GM12878 (cell line): ENCODE measurements around the gene KCNN3. TPM values are rescaled to one million over a fixed set of nuclear protein-coding genes. Genes with fewer than 3 reads are reported as not detected.

Experiments
- ATAC-seq: fragments of 200-7000 bp; cut with Tn5 transposase; 3 replicates; pipeline ENCODE4 v1.9.1; 2020; ENCODE audit warnings: mild to moderate bottlenecking, moderate library complexity
- BruUV-seq: library from RNA; stranded (reverse); fragments of 400-500 nt; replicated peaks from 2 replicates; lab custom pipeline; 2021; lab: Mats Ljungman, UMichigan
- CTCF ChIA-PET: fragments of 300-600 bp; sonication (Branson Sonifier 250); formaldehyde crosslinking; extraction: SDS; loops from one replicate; lab custom pipeline; 2021; ENCODE audit warnings: inconsistent platforms; lab: Yijun Ruan, JAX
- POLR2A ChIA-PET: fragments of 350-600 bp; formaldehyde crosslinking; extraction: SDS; loops from one replicate; lab custom pipeline; 2021; ENCODE audit warnings: inconsistent platforms; lab: Charles Lee
- RAD21 ChIA-PET: fragments of 300-600 bp; sonication (Branson Sonifier 250); formaldehyde crosslinking; loops from one replicate; lab custom pipeline; 2023; ENCODE audit warnings: antibody characterized with exemption; ENCODE audit not compliant: unreplicated experiment; lab: Charles Lee
- SMC1A ChIA-PET: fragments of 300-600 bp; sonication (Branson Sonifier 250); formaldehyde crosslinking; loops from one replicate; lab custom pipeline; 2023; ENCODE audit not compliant: unreplicated experiment, uncharacterized antibody; lab: Charles Lee
- DNase-seq: peaks from one replicate; pipeline ENCODE4 v3.0.0-alpha.2; 2011; ENCODE audit warnings: low read depth, low spot score
- FAIRE-seq: peaks from 3 replicates; lab custom pipeline; 2011; peaks lifted over from hg19 to GRCh38; lab: Jason Lieb, UNC
- H2AFZ ChIP-seq: 2 replicates; pipeline ENCODE4 v1.6.0; 2011; ENCODE audit warnings: low read depth, low read length, control low read depth; ENCODE audit not compliant: control insufficient read depth
- H3K27ac ChIP-seq: 2 replicates; pipeline ENCODE4 v1.5.1; 2011; ENCODE audit warnings: control low read depth; ENCODE audit not compliant: control insufficient read depth, insufficient read depth
- H3K27me3 ChIP-seq, 2 experiments: replicated peaks in 1 of 2; 2 replicates each; pipeline versions ENCODE4 v1.6.0 to v1.6.1; 2011; ENCODE audit warnings: low read length in 1 of 2; ENCODE audit not compliant: control insufficient read depth in 2 of 2, insufficient read depth in 2 of 2
- H3K36me3 ChIP-seq, 2 experiments: 2 replicates each; pipeline ENCODE4 v1.5.1; 2011; ENCODE audit warnings: low read length in 1 of 2; ENCODE audit not compliant: control insufficient read depth in 2 of 2, insufficient read depth in 2 of 2
- H3K4me1 ChIP-seq: 2 replicates; pipeline ENCODE4 v1.6.1; 2011; ENCODE audit warnings: mild to moderate bottlenecking, low read length, moderate library complexity, mixed read lengths; ENCODE audit not compliant: control insufficient read depth, insufficient read depth
- H3K4me2 ChIP-seq: 2 replicates; pipeline ENCODE4 v1.6.0; 2011; ENCODE audit warnings: control low read depth; ENCODE audit not compliant: control insufficient read depth, insufficient read depth
- H3K4me3 ChIP-seq: fragments of 200-600 bp; sonication (generic); 2 replicates; pipeline ENCODE4 v1.5.1; 2016
- H3K79me2 ChIP-seq: 2 replicates; pipeline ENCODE4 v1.6.0; 2011; ENCODE audit warnings: low read length; ENCODE audit not compliant: control insufficient read depth, insufficient read depth
- H3K9ac ChIP-seq: 2 replicates; pipeline ENCODE4 v1.8.0; 2011; ENCODE audit warnings: low read length, control low read depth, mixed read lengths; ENCODE audit not compliant: control insufficient read depth, insufficient read depth
- H3K9me3 ChIP-seq: replicated peaks from 3 replicates; pipeline ENCODE4 v1.5.1; 2011; ENCODE audit warnings: mild to moderate bottlenecking, low read length; ENCODE audit not compliant: control insufficient read depth, insufficient read depth
- H4K20me1 ChIP-seq: 2 replicates; pipeline ENCODE4 v1.6.0; 2011; ENCODE audit not compliant: control insufficient read depth, insufficient read depth
- DPF2 ChIP-seq: fragments of 450-650 bp; IDR thresholded peaks from 2 replicates; pipeline ENCODE4 v1.6.1; 2017; ENCODE audit warnings: mild to moderate bottlenecking
- KDM1A ChIP-seq: fragments of 200-600 bp; sonication (generic); IDR thresholded peaks from 2 replicates; pipeline ENCODE4 v1.6.1; 2016; ENCODE audit warnings: borderline replicate concordance
- KLF5 ChIP-seq: fragments of 450-650 bp; IDR thresholded peaks from 2 replicates; pipeline ENCODE4 v1.6.1; 2014; ENCODE audit warnings: mild to moderate bottlenecking; ENCODE audit not compliant: partially characterized antibody
- MAX ChIP-seq: IDR thresholded peaks from 2 replicates; pipeline ENCODE4 v1.6.1; 2012; ENCODE audit warnings: low read depth, low read length, improper control_type of control experiment
- MEF2A ChIP-seq: IDR thresholded peaks from 2 replicates; pipeline ENCODE4 v1.6.1; 2011; ENCODE audit warnings: low read depth, mild to moderate bottlenecking, low read length, moderate library complexity; ENCODE audit not compliant: insufficient read depth
- MEF2B ChIP-seq: fragments of 450-650 bp; IDR thresholded peaks from 2 replicates; pipeline ENCODE4 v1.6.1; 2018; ENCODE audit warnings: mild to moderate bottlenecking, moderate library complexity; ENCODE audit not compliant: partially characterized antibody, poor library complexity, severe bottlenecking
- MYC ChIP-seq: IDR thresholded peaks from 2 replicates; pipeline ENCODE4 v1.6.1; 2011; ENCODE audit warnings: mild to moderate bottlenecking, low read length, moderate library complexity, inconsistent platforms; ENCODE audit not compliant: insufficient read depth, insufficient replicate concordance, insufficient read length, severe bottlenecking
- NRF1 ChIP-seq: conservative IDR thresholded peaks from 2 replicates; pipeline ENCODE4 v1.6.1; 2011; ENCODE audit warnings: mild to moderate bottlenecking, low read depth, low read length, improper control_type of control experiment
- RAD51 ChIP-seq: fragments of 450-650 bp; IDR thresholded peaks from 2 replicates; pipeline ENCODE4 v1.6.1; 2016; ENCODE audit warnings: moderate library complexity, mild to moderate bottlenecking, inconsistent platforms
- ZBTB40 ChIP-seq: fragments of 450-650 bp; IDR thresholded peaks from 2 replicates; pipeline ENCODE4 v1.6.1; 2016; ENCODE audit warnings: mild to moderate bottlenecking, moderate library complexity, borderline replicate concordance
- ZNF384 ChIP-seq: IDR thresholded peaks from 2 replicates; pipeline ENCODE4 v1.6.1; 2012; ENCODE audit warnings: low read depth, mild to moderate bottlenecking, low read length, improper control_type of control experiment, borderline replicate concordance
- WGBS: methylation state at CpG from one replicate; pipeline ENCODE4 v1.1.6; 2016; ENCODE audit warnings: low lambda C conversion rate; ENCODE audit not compliant: insufficient replicate concordance, insufficient coverage; ENCODE audit errors: missing lambda C conversion rate; 5-methylcytosine and 5-hydroxymethylcytosine counted together
- in situ Hi-C: fragments of 300-500 bp; cut with MboI; formaldehyde crosslinking; loops from 9 replicates; pipeline ENCODE4 v1.14.3; 2018; ENCODE audit warnings: mixed read lengths
- intact Hi-C: fragments of 100-400 bp; cut with micrococcal nuclease; formaldehyde crosslinking; loops from one replicate; pipeline ENCODE4 v1.14.2; 2022; ENCODE audit not compliant: unreplicated experiment
- polyA plus RNA-seq, 11 experiments: library from polyadenylated mRNA; depleted of rRNA in 4 of 11; unstranded in 6 of 11; stranded (reverse) in 5 of 11; fragments of >200 nt; fragmentation: Nextera tagmentation in 4 of 11; fragmentation: Illumina TruSeq in 1 of 11; extraction: Ambion mirVana in 4 of 11; extraction: Trizol in 1 of 11; gene quantifications; 1 replicate in 1 of 11; 2 replicates in 10 of 11; pipeline versions ENCODE4 v1.2.1 to v1.2.3, GENCODE V29; 2011 to 2016; ENCODE audit warnings: inconsistent platforms in 2 of 11, missing spikeins in 2 of 11, low read depth in 1 of 11
- total RNA-seq, 4 experiments: library from RNA; depleted of rRNA in 3 of 4; stranded (reverse); fragments of >200 nt in 3 of 4; fragmentation: Illumina TruSeq in 1 of 4; extraction: Trizol in 1 of 4; gene quantifications; 2 replicates each; pipeline versions ENCODE4 v1.2.1 to v1.2.3, GENCODE V29; 2013 to 2021
- TF ChIP-seq, protein P1 (sequence below): IDR thresholded peaks from 2 replicates; pipeline ENCODE4 v1.6.1; 2011; ENCODE audit warnings: borderline replicate concordance, low read depth, mild to moderate bottlenecking, moderate library complexity, low read length; ENCODE audit not compliant: insufficient read depth, poor library complexity, severe bottlenecking
- TF ChIP-seq, protein P2 (sequence below): IDR thresholded peaks from 2 replicates; pipeline ENCODE4 v1.6.1; 2012; ENCODE audit warnings: low read depth, low read length, improper control_type of control experiment
- TF ChIP-seq, protein P3 (sequence below): fragments of 450-650 bp; IDR thresholded peaks from 2 replicates; pipeline ENCODE4 v1.6.1; 2017; ENCODE audit warnings: borderline replicate concordance

KCNN3 gene
- total and polyA plus RNA-seq, 10 of the 15 experiments (the other 5 are each of a cell fraction or from before 2014, with no cell fraction given), result 3.5 to 26.4 (median 14.9) TPM

DNA sequence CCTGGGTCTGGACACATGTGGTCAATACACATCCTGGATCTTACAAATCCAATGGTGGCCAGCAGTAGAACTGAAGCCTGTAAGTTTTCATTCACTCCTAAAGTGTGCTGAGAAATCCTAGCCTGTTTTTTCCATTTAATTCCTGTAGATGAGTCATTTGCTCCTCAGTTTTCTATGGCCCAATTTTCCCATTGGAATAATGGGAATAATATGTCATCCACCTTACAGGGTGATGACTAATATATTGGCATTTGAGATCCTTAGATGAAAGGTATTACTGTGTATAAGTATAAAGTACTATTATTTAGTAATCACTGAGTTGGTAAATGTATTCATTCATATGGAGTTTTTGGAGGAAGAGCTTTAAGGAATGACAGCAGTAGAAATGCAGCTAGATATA is 172.4 kb downstream of the KCNN3 start (continued):
- TF ChIP-seq, protein P1, sequence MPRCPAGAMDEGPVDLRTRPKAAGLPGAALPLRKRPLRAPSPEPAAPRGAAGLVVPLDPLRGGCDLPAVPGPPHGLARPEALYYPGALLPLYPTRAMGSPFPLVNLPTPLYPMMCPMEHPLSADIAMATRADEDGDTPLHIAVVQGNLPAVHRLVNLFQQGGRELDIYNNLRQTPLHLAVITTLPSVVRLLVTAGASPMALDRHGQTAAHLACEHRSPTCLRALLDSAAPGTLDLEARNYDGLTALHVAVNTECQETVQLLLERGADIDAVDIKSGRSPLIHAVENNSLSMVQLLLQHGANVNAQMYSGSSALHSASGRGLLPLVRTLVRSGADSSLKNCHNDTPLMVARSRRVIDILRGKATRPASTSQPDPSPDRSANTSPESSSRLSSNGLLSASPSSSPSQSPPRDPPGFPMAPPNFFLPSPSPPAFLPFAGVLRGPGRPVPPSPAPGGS, result no peak
- no peak for TF ChIP-seq ZNF384
- no peak for TF ChIP-seq NRF1

GRCh38 chr1:154696456-154696855 is 173.6 kb downstream of the KCNN3 start:
- no peak for ATAC-seq
- ChIA-PET CTCF (interaction anchor here (1.1 to 1.4 kb wide), 2 partner anchors 52 to 178 kb away, joined by 3 to 5 read pairs; no protein-coding TSS in a partner anchor), SMC1A (no interaction called here), RAD21 (interaction anchor here (0.9 to 1.5 kb wide), 2 partner anchors 27 to 182 kb away, joined by 3 read pairs; no protein-coding TSS in a partner anchor), POLR2A (no interaction called here)
- DNase-seq, result no peak
- in situ Hi-C loops, result no loop called here
- H3K36me3 ChIP-seq, result no peaks in the 10 kb centered on the region
- H4K20me1 ChIP-seq, result no peaks in the 10 kb centered on the region
- H3K9me3 ChIP-seq, result no peaks in the 10 kb centered on the region
- H3K79me2 ChIP-seq, result no peaks in the 10 kb centered on the region
- H3K27me3 ChIP-seq, result no peaks in the 10 kb centered on the region
- no peak overlapping the region for H2AFZ ChIP-seq
- 30% methylated on average over 4 of the region's 4 CpGs for WGBS
- H3K9ac ChIP-seq, result no peak overlapping the region
- no peak overlapping the region for H3K4me3 ChIP-seq
- intact Hi-C loops, result no loop called here
- H3K4me1 ChIP-seq, result no peaks in the 10 kb centered on the region; the same call in 1 of the 2 replicates
- no peak overlapping the region for H3K4me2 ChIP-seq
- no peak overlapping the region for H3K27ac ChIP-seq
- BruUV-seq, result no TSS peak
- no peak for FAIRE-seq
- TF ChIP-seq RAD51 (no peak), MAX (no peak), ZBTB40 (no peak), MEF2A (no peak), KLF5 (no peak), DPF2 (no peak), MYC (no peak), KDM1A (no peak), MEF2B (no peak)
- TF ChIP-seq, protein P2, sequence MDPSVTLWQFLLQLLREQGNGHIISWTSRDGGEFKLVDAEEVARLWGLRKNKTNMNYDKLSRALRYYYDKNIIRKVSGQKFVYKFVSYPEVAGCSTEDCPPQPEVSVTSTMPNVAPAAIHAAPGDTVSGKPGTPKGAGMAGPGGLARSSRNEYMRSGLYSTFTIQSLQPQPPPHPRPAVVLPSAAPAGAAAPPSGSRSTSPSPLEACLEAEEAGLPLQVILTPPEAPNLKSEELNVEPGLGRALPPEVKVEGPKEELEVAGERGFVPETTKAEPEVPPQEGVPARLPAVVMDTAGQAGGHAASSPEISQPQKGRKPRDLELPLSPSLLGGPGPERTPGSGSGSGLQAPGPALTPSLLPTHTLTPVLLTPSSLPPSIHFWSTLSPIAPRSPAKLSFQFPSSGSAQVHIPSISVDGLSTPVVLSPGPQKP, result no peak
- TF ChIP-seq, protein P3, sequence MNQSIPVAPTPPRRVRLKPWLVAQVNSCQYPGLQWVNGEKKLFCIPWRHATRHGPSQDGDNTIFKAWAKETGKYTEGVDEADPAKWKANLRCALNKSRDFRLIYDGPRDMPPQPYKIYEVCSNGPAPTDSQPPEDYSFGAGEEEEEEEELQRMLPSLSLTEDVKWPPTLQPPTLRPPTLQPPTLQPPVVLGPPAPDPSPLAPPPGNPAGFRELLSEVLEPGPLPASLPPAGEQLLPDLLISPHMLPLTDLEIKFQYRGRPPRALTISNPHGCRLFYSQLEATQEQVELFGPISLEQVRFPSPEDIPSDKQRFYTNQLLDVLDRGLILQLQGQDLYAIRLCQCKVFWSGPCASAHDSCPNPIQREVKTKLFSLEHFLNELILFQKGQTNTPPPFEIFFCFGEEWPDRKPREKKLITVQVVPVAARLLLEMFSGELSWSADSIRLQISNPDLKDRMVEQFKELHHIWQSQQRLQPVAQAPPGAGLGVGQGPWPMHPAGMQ, result no peak
